NB4 (cell line): Measurements from ENCODE around the gene SORBS1.

Source experiments
- DNase-seq: peaks from one replicate; pipeline ENCODE4 v3.0.0; 2010; ENCODE audit warnings: low read depth
- H3K4me3 ChIP-seq: one replicate; pipeline ENCODE4 v1.5.1; 2011; ENCODE audit warnings: mild to moderate bottlenecking, low read depth, low read length, moderate library complexity
- MYC ChIP-seq: IDR thresholded peaks from 2 replicates; pipeline ENCODE4 v1.6.1; 2011; ENCODE audit warnings: low read depth, low read length
- POLR2A ChIP-seq: IDR thresholded peaks from 2 replicates; pipeline ENCODE4 v1.6.1; 2011; ENCODE audit warnings: mild to moderate bottlenecking; ENCODE audit not compliant: insufficient read length; ENCODE audit errors: extremely low read depth
- TF ChIP-seq, protein P1 (sequence below): IDR thresholded peaks from one replicate; pipeline ENCODE4 v1.5.1; 2012; ENCODE audit warnings: low read depth, low read length
- TF ChIP-seq, protein P2 (sequence below): IDR thresholded peaks from 2 replicates; pipeline ENCODE4 v1.6.1; 2011; ENCODE audit warnings: low read depth, low read length

The SORBS1 gene

DNA sequence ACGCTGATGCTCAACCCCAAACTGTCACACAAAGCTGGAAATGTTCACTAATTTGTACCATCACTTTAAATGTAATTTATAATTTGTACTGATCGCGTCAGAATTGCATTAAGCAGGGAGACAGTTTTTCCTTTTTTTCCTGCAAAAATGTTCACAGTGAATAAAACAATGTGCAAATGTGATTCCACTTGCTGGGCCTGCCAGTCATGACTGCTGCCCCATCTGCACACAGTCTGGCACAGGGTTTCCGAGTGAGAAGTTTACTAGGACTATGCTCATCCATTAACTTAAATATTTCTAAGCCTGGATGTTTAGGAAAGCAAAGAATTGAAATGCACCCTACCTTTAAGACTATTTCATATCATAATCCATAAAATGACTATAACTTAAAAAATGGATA, 99.6 kb downstream of the SORBS1 start:
- no peak for DNase-seq
- no peak overlapping the region for H3K4me3 ChIP-seq
- TF ChIP-seq MYC (no peak), POLR2A (no peak)
- TF ChIP-seq, protein P1, sequence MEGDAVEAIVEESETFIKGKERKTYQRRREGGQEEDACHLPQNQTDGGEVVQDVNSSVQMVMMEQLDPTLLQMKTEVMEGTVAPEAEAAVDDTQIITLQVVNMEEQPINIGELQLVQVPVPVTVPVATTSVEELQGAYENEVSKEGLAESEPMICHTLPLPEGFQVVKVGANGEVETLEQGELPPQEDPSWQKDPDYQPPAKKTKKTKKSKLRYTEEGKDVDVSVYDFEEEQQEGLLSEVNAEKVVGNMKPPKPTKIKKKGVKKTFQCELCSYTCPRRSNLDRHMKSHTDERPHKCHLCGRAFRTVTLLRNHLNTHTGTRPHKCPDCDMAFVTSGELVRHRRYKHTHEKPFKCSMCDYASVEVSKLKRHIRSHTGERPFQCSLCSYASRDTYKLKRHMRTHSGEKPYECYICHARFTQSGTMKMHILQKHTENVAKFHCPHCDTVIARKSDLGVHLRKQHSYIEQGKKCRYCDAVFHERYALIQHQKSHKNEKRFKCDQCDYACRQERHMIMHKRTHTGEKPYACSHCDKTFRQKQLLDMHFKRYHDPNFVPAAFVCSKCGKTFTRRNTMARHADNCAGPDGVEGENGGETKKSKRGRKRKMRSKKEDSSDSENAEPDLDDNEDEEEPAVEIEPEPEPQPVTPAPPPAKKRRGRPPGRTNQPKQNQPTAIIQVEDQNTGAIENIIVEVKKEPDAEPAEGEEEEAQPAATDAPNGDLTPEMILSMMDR: no peak
- TF ChIP-seq, protein P2, sequence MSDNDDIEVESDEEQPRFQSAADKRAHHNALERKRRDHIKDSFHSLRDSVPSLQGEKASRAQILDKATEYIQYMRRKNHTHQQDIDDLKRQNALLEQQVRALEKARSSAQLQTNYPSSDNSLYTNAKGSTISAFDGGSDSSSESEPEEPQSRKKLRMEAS: no peak

DNA sequence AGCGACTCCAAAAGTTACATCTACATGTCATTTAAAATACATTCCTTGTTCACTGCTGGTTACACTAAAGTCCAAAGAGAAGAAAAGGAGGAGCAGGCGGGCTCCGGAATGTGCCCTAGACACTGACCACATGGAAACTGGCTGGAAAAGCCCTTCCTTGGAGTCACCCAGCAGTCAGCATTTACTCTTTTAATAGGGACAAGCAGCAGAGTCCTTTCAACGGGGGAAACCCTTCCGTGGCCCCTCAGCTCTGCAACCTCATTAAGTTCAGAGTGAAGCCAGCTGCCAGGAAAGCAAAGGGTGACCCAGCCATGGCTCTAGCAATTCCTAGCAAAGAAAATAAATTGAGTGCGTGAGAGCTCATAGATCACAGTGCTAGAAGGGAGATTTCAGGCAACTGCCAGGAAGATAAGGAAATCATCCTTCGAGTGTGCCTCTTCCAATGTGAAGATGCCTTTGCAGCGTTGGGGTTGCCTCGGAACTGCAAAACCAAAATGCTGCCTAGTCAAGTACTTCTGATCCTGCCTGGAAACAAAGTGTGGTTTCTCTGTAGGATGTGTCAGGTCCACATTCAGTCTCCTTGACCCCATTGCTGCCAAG, 101.6 kb downstream of the SORBS1 start:
- DNase-seq: no peak
- no peak for TF ChIP-seq MYC
- TF ChIP-seq, protein P2: no peak
- TF ChIP-seq POLR2A: no peak
- TF ChIP-seq, protein P1: no peak
- no peak overlapping the region for H3K4me3 ChIP-seq

DNA sequence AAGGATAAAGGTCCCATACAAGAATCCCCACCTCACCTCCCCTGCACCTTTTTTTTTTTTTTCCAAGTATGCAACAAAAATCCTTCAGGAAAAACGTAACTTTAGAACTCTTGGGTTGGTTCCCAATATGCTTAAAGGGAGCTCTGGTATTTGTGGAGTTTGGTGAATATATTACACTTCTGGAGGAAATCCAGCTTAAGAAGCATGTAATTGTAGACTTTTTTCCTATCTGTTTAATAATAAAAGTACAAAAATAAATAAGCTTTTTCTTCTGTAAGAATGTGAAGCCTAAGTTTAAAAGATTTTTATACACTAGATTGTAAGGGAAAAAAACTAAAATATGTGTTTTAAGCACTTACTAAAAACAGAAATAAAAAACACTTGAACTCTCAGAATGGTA, 102.3 kb downstream of the SORBS1 start:
- no peak for DNase-seq
- TF ChIP-seq, protein P1: no peak
- TF ChIP-seq MYC (no peak), POLR2A (no peak)
- TF ChIP-seq, protein P2: no peak
- H3K4me3 ChIP-seq: no peak overlapping the region

DNA sequence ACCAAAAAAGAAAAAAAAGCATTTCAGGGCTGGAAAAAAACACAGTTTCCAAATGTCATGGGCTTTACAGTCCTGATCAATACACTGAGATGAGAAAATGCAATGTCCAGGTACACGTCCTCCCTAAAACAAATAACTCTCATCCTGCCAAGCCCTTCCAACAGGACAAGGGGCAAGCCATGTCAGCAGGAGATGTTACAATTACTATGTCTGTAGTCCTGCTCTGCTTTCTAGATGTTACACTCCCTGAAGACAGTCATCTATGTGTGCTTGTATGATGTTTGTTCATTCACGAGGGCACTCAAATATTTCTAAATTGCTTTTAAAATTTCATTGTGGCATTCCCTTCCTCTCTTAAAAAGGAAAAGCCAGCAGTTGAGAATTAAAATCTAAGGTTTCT, 103.2 kb downstream of the SORBS1 start:
- TF ChIP-seq, protein P2: no peak
- TF ChIP-seq MYC (no peak), POLR2A (no peak)
- TF ChIP-seq, protein P1: no peak
- H3K4me3 ChIP-seq: no peak overlapping the region
- DNase-seq: no peak

DNA sequence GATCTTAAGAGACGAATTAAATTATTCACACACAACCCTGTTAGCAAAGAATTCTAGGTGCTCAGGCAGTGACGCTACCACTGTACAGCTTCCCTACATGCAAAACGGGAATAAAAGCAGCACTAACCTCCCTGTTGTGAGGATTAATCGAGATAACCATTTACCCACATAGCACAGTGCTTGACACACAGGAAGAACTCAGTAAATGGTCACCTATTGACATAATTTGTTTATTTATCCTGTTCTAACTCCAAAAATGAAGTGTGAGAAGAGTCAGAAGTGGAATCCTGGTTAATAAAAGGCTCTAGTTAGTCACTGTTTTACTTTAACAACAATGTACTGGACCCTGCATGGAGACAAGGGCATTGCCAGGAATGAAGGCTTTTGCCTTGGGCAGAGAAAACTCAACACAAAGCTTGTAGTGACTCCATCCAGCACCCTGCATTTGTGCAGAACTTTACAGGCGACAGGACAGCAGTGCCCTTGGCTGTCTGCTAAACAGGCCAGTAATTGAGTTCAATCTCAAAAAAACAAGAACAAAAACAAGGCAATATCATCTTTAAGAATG, 103.8 kb downstream of the SORBS1 start:
- no peak overlapping the region for H3K4me3 ChIP-seq
- TF ChIP-seq, protein P1: no peak
- TF ChIP-seq POLR2A (no peak), MYC (no peak)
- TF ChIP-seq, protein P2: no peak
- DNase-seq: no peak
